ENCODE data around the gene OR4D9.
"Not testable (repeated sequence)": the region's sequence is repeated elsewhere in the genome, so short reads cannot be mapped to it uniquely, and the experiment has no call there.

Gene OR4D9

GRCh38 chr11:59520139-59520538 is 8.8 kb downstream of the OR4D9 start:
- ATAC-seq, result not testable (repeated sequence)

- ATAC-seq, result no peak
- TF ChIP-seq TCF4 (CRISPR knock-in tag; IDR thresholded peaks at IDR 0.05; ENCODE audit: borderline replicate concordance) (no peak), TOX (CRISPR knock-in tag; IDR thresholded peaks at IDR 0.05; ENCODE audit: borderline replicate concordance) (no peak), ZFP30 (CRISPR knock-in tag; IDR thresholded peaks at IDR 0.05) (no peak), TSHZ2 (CRISPR knock-in tag; IDR thresholded peaks at IDR 0.05) (no peak), SNAI2 (CRISPR knock-in tag; IDR thresholded peaks at IDR 0.05) (no peak), ZNF565 (CRISPR knock-in tag; conservative IDR thresholded peaks at IDR 0.05; ENCODE audit: low read depth) (no peak)
Observed at GRCh38 chr11:59520741-59521140, 9.4 kb downstream of the OR4D9 start.

GRCh38 chr11:59523541-59523940 is 12.2 kb downstream of the OR4D9 start:
- no peak for ATAC-seq
- TF ChIP-seq OSR1 (CRISPR knock-in tag; IDR thresholded peaks at IDR 0.05), result no peak

GRCh38 chr11:59528711-59529110 is 17.4 kb downstream of the OR4D9 start:
- TF ChIP-seq RARB (CRISPR knock-in tag; IDR thresholded peaks at IDR 0.05) (no peak), SNAI2 (CRISPR knock-in tag; IDR thresholded peaks at IDR 0.05) (no peak), ZFP30 (CRISPR knock-in tag; IDR thresholded peaks at IDR 0.05) (no peak), CSRNP3 (CRISPR knock-in tag; IDR thresholded peaks at IDR 0.05) (no peak), ZFP3 (CRISPR knock-in tag; IDR thresholded peaks at IDR 0.05) (no peak), ZC3H10 (CRISPR knock-in tag; IDR thresholded peaks at IDR 0.05) (no peak), PATZ1 (CRISPR knock-in tag; IDR thresholded peaks at IDR 0.05; ENCODE audit: borderline replicate concordance) (no peak), OSR1 (CRISPR knock-in tag; IDR thresholded peaks at IDR 0.05) (no peak), ZNF8 (CRISPR knock-in tag; IDR thresholded peaks at IDR 0.05) (no peak), ISL1 (CRISPR knock-in tag; IDR thresholded peaks at IDR 0.05) (no peak)
- no peak for ATAC-seq

- no peak for ATAC-seq
Observed at GRCh38 chr11:59532620-59533019, 21.3 kb downstream of the OR4D9 start.

GRCh38 chr11:59534676-59535075 is 23.3 kb downstream of the OR4D9 start:
- ATAC-seq, result no peak
- no peak for TF ChIP-seq PATZ1 (CRISPR knock-in tag; IDR thresholded peaks at IDR 0.05; ENCODE audit: borderline replicate concordance)
- no peak for TF ChIP-seq CSDC2 (CRISPR knock-in tag; IDR thresholded peaks at IDR 0.05)
- TF ChIP-seq CREB5 (CRISPR knock-in tag; IDR thresholded peaks at IDR 0.05; ENCODE audit: low read depth), result no peak
- TF ChIP-seq ESRRG (CRISPR knock-in tag; IDR thresholded peaks at IDR 0.05), result no peak
- TF ChIP-seq ZNF70 (CRISPR knock-in tag; IDR thresholded peaks at IDR 0.05), result no peak
- TF ChIP-seq GLIS3 (CRISPR knock-in tag; IDR thresholded peaks at IDR 0.05), result no peak
- no peak for TF ChIP-seq ZFP3 (CRISPR knock-in tag; IDR thresholded peaks at IDR 0.05)
- no peak for TF ChIP-seq BACH2 (CRISPR knock-in tag; IDR thresholded peaks at IDR 0.05; ENCODE audit: borderline replicate concordance)
- no peak for TF ChIP-seq ZC3H10 (CRISPR knock-in tag; IDR thresholded peaks at IDR 0.05)
- no peak for TF ChIP-seq ZFP30 (CRISPR knock-in tag; IDR thresholded peaks at IDR 0.05)
- TF ChIP-seq CSRNP3 (CRISPR knock-in tag; IDR thresholded peaks at IDR 0.05), result no peak
- no peak for TF ChIP-seq RARB (CRISPR knock-in tag; IDR thresholded peaks at IDR 0.05)
- no peak for TF ChIP-seq TCF4 (CRISPR knock-in tag; IDR thresholded peaks at IDR 0.05; ENCODE audit: borderline replicate concordance)
- no peak for TF ChIP-seq ZNF565 (CRISPR knock-in tag; conservative IDR thresholded peaks at IDR 0.05; ENCODE audit: low read depth)

More at GRCh38 chr11:59532620-59533019, 21.3 kb downstream of the OR4D9 start:
- no peak for TF ChIP-seq GLIS3 (CRISPR knock-in tag; IDR thresholded peaks at IDR 0.05)

Measured in SK-N-SH treated with all-trans-retinoic acid at 6 μM for 48 hours (cell line).